Transverse colon (tissue), 4 donors: ENCODE results near the gene BTN3A1. TPM values are rescaled to one million over a fixed set of nuclear protein-coding genes. Genes with fewer than 3 reads are reported as not detected.

Experiments
- DNase-seq: peaks from one replicate; pipeline ENCODE4 v3.0.0-alpha.2; 2019
- H3K27ac ChIP-seq, 4 donors: fragments of 200-600 bp; sonication (generic); 2 replicates each; pipeline ENCODE4 v1.5.1; 2016 to 2018; ENCODE audit warnings: inconsistent platforms in 4 of 4
- H3K27me3 ChIP-seq: fragments of 200-600 bp; sonication (generic); 2 replicates; pipeline ENCODE4 v1.5.1; 2017; ENCODE audit warnings: inconsistent platforms
- H3K36me3 ChIP-seq, 4 donors: fragments of 200-600 bp; sonication (generic); 2 replicates each; pipeline ENCODE4 v1.5.1; 2017 to 2019; ENCODE audit warnings: inconsistent platforms in 4 of 4
- H3K4me1 ChIP-seq, 4 donors: fragments of 200-600 bp; sonication (generic); 2 replicates each; pipeline ENCODE4 v1.5.1; 2017 to 2020; ENCODE audit warnings: inconsistent platforms in 4 of 4
- H3K4me3 ChIP-seq, 4 donors: fragments of 200-600 bp; sonication (generic); 1 replicate in 1 of 4; 2 replicates in 3 of 4; pipeline versions ENCODE4 v1.5.1 to v1.6.1; 2017 to 2019; ENCODE audit warnings: inconsistent platforms in 4 of 4
- H3K9me3 ChIP-seq, 2 donors: fragments of 200-600 bp; sonication (generic); 2 replicates each; pipeline ENCODE4 v1.5.1; 2017 to 2019; ENCODE audit warnings: inconsistent platforms in 2 of 2
- EP300 ChIP-seq: sonication (generic); formaldehyde crosslinking; IDR thresholded peaks from one replicate; pipeline ENCODE4 v1.6.1; 2017; ENCODE audit warnings: antibody characterized with exemption, low read depth
- POLR2A ChIP-seq: fragments of 450-650 bp; IDR thresholded peaks from one replicate; pipeline ENCODE4 v1.6.1; 2016; ENCODE audit warnings: antibody characterized with exemption, mild to moderate bottlenecking, moderate library complexity
- POLR2AphosphoS5 ChIP-seq, 3 donors: sonication (generic); formaldehyde crosslinking; IDR thresholded peaks; one replicate each; pipeline ENCODE4 v1.6.1; 2016; ENCODE audit warnings: antibody characterized with exemption in 3 of 3
- WGBS, 2 donors: methylation state at CpG; one replicate each; pipeline ENCODE4 v1.1.5; 2018; ENCODE audit warnings: low coverage in 1 of 2; 5-methylcytosine and 5-hydroxymethylcytosine counted together
- in situ Hi-C, 4 donors: fragments of 200-750 bp; cut with MboI; loops; one replicate each; pipeline versions ENCODE4 v1.15.0 to v1.15.1; 2017; ENCODE audit warnings: low sequenced_read_pairs in 3 of 4, low pct_ligation_motif_present in 1 of 4, low pct_unique_long_range_greater_than_20kb in 1 of 4
- intact Hi-C: fragments of 100-400 bp; cut with DNase I; formaldehyde crosslinking; loops from one replicate; pipeline ENCODE4 v1.15.1; 2023; ENCODE audit warnings: low total_unique reads
- total RNA-seq, 4 donors: library from RNA; depleted of rRNA; stranded (reverse); fragments of >200 nt; gene quantifications; one replicate each; pipeline ENCODE4 v1.1.0, GENCODE V29; 2016
- TF ChIP-seq, protein P1 (sequence below), 5 experiments: fragments of 200-600 bp in 3 of 5; fragments of 450-650 bp in 2 of 5; sonication (generic) in 3 of 5; IDR thresholded peaks; 1 replicate in 2 of 5; 2 replicates in 3 of 5; pipeline ENCODE4 v1.5.1; 2016 to 2017; ENCODE audit warnings: antibody characterized with exemption in 5 of 5, inconsistent platforms in 3 of 5, mild to moderate bottlenecking in 2 of 5, moderate library complexity in 1 of 5

BTN3A1 gene
- total RNA-seq, 4 donors from 2014 or later: 15.7 to 43.2 (median 20.4) TPM

DNA sequence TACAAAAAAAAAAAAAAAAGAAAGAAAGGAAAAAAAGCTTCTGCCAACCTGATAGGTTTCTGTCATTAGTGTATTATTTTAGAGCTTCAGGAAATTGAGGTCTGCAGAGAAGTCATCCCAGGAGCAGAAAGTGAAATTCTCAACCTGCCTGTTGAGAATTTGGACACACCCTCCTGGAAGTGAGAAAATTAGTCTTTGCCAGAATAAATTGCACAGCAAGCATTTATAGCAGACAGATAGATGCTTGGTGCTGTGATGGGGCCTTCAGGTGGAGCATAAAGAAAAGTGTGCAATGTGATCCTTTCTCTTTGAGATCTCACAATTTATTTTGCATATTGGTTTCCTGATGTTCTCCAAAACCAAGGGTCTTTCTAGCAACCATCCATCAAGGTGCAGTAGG, 14.5 kb upstream of the BTN3A1 start:
- Histone ChIP-seq H3K27me3 (no peaks in the 10 kb centered on the region), H3K4me3 (no peak overlapping the region), H3K9me3 (no peaks in the 10 kb centered on the region), H3K36me3 (peaks cover 0 to 8% (median 0%) of the 10 kb centered on the region in 4 donors), H3K27ac (no peak overlapping the region), H3K4me1 (peaks cover 0 to 17% (median 9%) of the 10 kb centered on the region in 4 donors)
- no peak for TF ChIP-seq POLR2A
- TF ChIP-seq POLR2AphosphoS5 (IDR thresholded peaks at IDR 0.05): no peak
- TF ChIP-seq, protein P1, sequence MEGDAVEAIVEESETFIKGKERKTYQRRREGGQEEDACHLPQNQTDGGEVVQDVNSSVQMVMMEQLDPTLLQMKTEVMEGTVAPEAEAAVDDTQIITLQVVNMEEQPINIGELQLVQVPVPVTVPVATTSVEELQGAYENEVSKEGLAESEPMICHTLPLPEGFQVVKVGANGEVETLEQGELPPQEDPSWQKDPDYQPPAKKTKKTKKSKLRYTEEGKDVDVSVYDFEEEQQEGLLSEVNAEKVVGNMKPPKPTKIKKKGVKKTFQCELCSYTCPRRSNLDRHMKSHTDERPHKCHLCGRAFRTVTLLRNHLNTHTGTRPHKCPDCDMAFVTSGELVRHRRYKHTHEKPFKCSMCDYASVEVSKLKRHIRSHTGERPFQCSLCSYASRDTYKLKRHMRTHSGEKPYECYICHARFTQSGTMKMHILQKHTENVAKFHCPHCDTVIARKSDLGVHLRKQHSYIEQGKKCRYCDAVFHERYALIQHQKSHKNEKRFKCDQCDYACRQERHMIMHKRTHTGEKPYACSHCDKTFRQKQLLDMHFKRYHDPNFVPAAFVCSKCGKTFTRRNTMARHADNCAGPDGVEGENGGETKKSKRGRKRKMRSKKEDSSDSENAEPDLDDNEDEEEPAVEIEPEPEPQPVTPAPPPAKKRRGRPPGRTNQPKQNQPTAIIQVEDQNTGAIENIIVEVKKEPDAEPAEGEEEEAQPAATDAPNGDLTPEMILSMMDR (IDR thresholded peaks at IDR 0.05): no peak
- TF ChIP-seq EP300: no peak
- intact Hi-C loops: no loop called here
- in situ Hi-C loops: no loop called here
- DNase-seq: no peak

DNA sequence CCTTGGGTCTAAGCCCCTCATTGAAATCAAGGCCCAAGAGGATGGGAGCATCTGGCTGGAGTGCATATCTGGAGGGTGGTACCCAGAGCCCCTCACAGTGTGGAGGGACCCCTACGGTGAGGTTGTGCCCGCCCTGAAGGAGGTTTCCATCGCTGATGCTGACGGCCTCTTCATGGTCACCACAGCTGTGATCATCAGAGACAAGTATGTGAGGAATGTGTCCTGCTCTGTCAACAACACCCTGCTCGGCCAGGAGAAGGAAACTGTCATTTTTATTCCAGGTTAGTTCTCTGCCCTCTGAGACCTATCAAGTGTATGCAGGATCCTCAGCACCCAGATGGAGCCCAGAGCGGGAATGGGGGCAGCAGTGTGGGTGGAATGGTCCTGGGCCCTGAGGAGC, 14.1 kb upstream of the BTN3A1 start:
- Histone ChIP-seq H3K4me1 (peaks cover 0 to 14% (median 9%) of the 10 kb centered on the region in 4 donors), H3K4me3 (no peak overlapping the region), H3K27me3 (no peaks in the 10 kb centered on the region), H3K27ac (no peak overlapping the region), H3K36me3 (peaks cover 0 to 8% (median 0%) of the 10 kb centered on the region in 4 donors), H3K9me3 (no peaks in the 10 kb centered on the region)
- WGBS, 2 donors: 33 to 86% methylated on average over 1 to 5 of the region's 6 CpGs
- intact Hi-C loops (no loop called here), in situ Hi-C loops (no loop called here)
- no peak for DNase-seq
- no peak for TF ChIP-seq POLR2AphosphoS5 (IDR thresholded peaks at IDR 0.05)
- TF ChIP-seq, protein P1 (IDR thresholded peaks at IDR 0.05): no peak
- TF ChIP-seq POLR2A: no peak
- TF ChIP-seq EP300: no peak

DNA sequence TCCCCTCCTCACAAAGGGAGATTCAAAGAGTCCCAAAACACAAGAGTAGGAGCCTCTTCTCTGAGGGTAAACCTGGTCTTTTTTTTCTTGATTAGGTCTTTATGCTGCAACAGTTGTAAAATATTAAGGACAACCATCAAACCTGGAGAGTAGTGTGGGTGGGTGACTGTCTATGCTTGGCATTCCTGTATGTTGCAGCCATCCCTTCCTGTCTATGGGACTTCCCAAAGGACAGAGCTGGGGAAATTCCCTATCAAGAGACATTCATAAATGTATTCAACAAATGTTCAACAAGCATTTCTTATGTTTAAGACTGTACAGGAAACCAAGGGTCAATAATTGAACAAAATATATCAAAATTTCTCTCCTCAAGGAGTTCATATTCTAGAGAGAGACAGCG, 13.6 kb upstream of the BTN3A1 start:
- 95 to 100% methylated on average over 1 of the region's 1 CpG for WGBS, 2 donors
- intact Hi-C loops: no loop called here

DNA sequence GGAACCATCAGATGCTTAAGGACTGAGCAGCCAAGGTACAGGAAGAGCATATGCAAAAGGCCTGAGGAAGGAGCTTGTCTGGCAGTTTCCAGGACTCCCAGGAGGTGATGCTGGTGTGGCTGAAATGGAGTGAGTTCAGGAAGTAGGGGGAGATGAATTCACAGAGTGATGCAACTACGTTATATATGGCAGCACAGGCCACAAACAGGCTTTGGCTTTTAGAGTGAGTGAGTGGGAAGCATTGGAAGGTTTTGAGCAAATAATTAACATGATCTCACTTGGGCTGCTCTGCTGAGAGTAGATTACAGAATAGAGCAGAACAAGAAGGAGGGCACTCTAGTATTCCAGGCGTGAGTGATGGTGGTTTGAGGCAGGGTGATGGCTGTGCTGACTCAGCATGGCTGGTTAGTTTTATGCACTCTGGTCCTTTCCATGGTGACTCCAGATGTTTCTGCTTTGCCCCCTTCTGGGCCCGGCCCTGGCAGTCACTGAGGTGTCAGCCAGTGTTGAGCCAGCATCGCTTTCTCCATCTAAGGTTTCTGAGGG, 12.7 kb upstream of the BTN3A1 start:
- H3K27ac ChIP-seq: no peak overlapping the region
- H3K36me3 ChIP-seq: peaks cover 0 to 8% (median 0%) of the 10 kb centered on the region in 4 donors
- 82 to 93% methylated on average over 2 to 4 of the region's 4 CpGs for WGBS, 2 donors
- DNase-seq: no peak
- H3K4me3 ChIP-seq: no peak overlapping the region
- in situ Hi-C loops: no loop called here
- H3K27me3 ChIP-seq: no peaks in the 10 kb centered on the region
- peaks cover 0 to 3% (median 2%) of the 10 kb centered on the region in 4 donors for H3K4me1 ChIP-seq
- no peaks in the 10 kb centered on the region for H3K9me3 ChIP-seq
- intact Hi-C loops: no loop called here
- TF ChIP-seq POLR2AphosphoS5 (IDR thresholded peaks at IDR 0.05): no peak
- TF ChIP-seq, protein P1 (IDR thresholded peaks at IDR 0.05): no peak
- no peak for TF ChIP-seq POLR2A
- TF ChIP-seq EP300: no peak

More for the DNA sequence above, 13.6 kb upstream of the BTN3A1 start:
- Histone ChIP-seq H3K4me3 (no peak overlapping the region), H3K36me3 (peaks cover 0 to 8% (median 0%) of the 10 kb centered on the region in 4 donors), H3K9me3 (no peaks in the 10 kb centered on the region), H3K4me1 (peaks cover 0 to 13% (median 9%) of the 10 kb centered on the region in 4 donors), H3K27ac (no peak overlapping the region), H3K27me3 (no peaks in the 10 kb centered on the region)
- TF ChIP-seq EP300: no peak
- in situ Hi-C loops: no loop called here
- DNase-seq: no peak

DNA sequence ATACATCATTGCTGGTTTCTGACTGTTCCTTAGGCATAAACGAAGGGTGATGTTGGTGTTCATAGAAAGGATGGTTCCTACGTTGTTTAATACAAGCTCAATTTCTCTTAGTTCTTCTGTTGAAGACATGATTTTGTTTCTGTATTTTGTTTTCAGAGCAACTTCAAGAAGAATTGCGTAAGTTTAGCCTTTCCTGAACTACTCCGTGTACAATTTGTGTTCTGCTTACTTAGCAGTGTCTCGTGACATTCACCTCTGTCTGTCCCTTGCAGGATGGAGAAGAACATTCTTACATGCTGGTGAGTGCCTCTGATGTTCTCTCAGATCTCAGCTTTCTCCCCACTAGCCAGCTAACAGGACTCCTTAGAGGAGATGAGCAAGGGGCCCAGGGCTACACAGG, 11.5 kb upstream of the BTN3A1 start:
- Histone ChIP-seq H3K4me3 (no peak overlapping the region), H3K36me3 (peaks cover 0 to 8% (median 0%) of the 10 kb centered on the region in 4 donors), H3K27ac (no peak overlapping the region), H3K4me1 (peaks cover 0 to 3% (median 0%) of the 10 kb centered on the region in 4 donors), H3K9me3 (no peaks in the 10 kb centered on the region), H3K27me3 (no peaks in the 10 kb centered on the region)
- DNase-seq: no peak
- intact Hi-C loops (no loop called here), in situ Hi-C loops (no loop called here)
- WGBS, 2 donors: 86 to 90% methylated on average over 5 of the region's 5 CpGs
- TF ChIP-seq, protein P1 (IDR thresholded peaks at IDR 0.05): no peak
- no peak for TF ChIP-seq EP300
- TF ChIP-seq POLR2AphosphoS5 (IDR thresholded peaks at IDR 0.05): no peak
- TF ChIP-seq POLR2A: no peak
